ENCODE data around the gene MANBA. TPM values are rescaled to one million over a fixed set of nuclear protein-coding genes. Genes with fewer than 3 reads are reported as not detected.
"Not testable (repeated sequence)": the region's sequence is repeated elsewhere in the genome, so short reads cannot be mapped to it uniquely, and the experiment has no call there.

Gene MANBA
- total RNA-seq, 1 experiment from 2014 or later: 21.7 TPM

- DNase-seq (ENCODE audit: low read depth): no peak
Observed at GRCh38 chr4:102624505-102624904, 136.3 kb downstream of the MANBA start.

GRCh38 chr4:102623622-102624021 is 137.1 kb downstream of the MANBA start:
- peak; percentile 81 for DNase-seq (ENCODE audit: low read depth)

- peak; percentile 91 for DNase-seq (ENCODE audit: low read depth)
Observed at GRCh38 chr4:102620697-102621497, 139.9 kb downstream of the MANBA start.

GRCh38 chr4:102619776-102620631 is 140.8 kb downstream of the MANBA start:
- not testable (repeated sequence) for DNase-seq (ENCODE audit: low read depth)

GRCh38 chr4:102619021-102619420 is 141.7 kb downstream of the MANBA start:
- not testable (repeated sequence) for DNase-seq (ENCODE audit: low read depth)

- no peak for DNase-seq (ENCODE audit: low read depth)
Observed at GRCh38 chr4:102616636-102617035, 144.1 kb downstream of the MANBA start.

- no peak for DNase-seq (ENCODE audit: low read depth)
Observed at GRCh38 chr4:102614801-102615200, 146.0 kb downstream of the MANBA start.

- no peak for DNase-seq (ENCODE audit: low read depth)
Observed at GRCh38 chr4:102612824-102613366, 147.9 kb downstream of the MANBA start.

GRCh38 chr4:102612210-102612609 is 148.6 kb downstream of the MANBA start:
- DNase-seq (ENCODE audit: low read depth): no peak

GRCh38 chr4:102610476-102610875 is 150.3 kb downstream of the MANBA start:
- DNase-seq (ENCODE audit: low read depth): no peak

- DNase-seq (ENCODE audit: low read depth): no peak
Observed at GRCh38 chr4:102610007-102610406, 150.8 kb downstream of the MANBA start.

GRCh38 chr4:102608190-102608589 is 152.6 kb downstream of the MANBA start:
- peak; percentile 55 for DNase-seq (ENCODE audit: low read depth)

GRCh38 chr4:102606846-102607450 is 153.8 kb downstream of the MANBA start:
- DNase-seq (ENCODE audit: low read depth): no peak

- DNase-seq (ENCODE audit: low read depth): no peak
Observed at GRCh38 chr4:102606261-102606660, 154.5 kb downstream of the MANBA start.

GRCh38 chr4:102604222-102604940 is 156.4 kb downstream of the MANBA start:
- no peak for DNase-seq (ENCODE audit: low read depth)

GRCh38 chr4:102601586-102602227 is 159.1 kb downstream of the MANBA start:
- DNase-seq (ENCODE audit: low read depth): no peak

- no peak for DNase-seq (ENCODE audit: low read depth)
Observed at GRCh38 chr4:102600689-102601088, 160.1 kb downstream of the MANBA start.

- DNase-seq (ENCODE audit: low read depth): no peak
Observed at GRCh38 chr4:102599886-102600285, 160.9 kb downstream of the MANBA start.

GRCh38 chr4:102599455-102599854 is 161.3 kb downstream of the MANBA start:
- DNase-seq (ENCODE audit: low read depth): no peak

GRCh38 chr4:102598762-102599374 is 161.9 kb downstream of the MANBA start:
- DNase-seq (ENCODE audit: low read depth): no peak

Data from HT1080 (cell line).